Suprapubic skin (tissue), 4 donors: ENCODE measurements around the gene PPP2R5C. TPM values are rescaled to one million over a fixed set of nuclear protein-coding genes. Genes with fewer than 3 reads are reported as not detected.
"Not testable (repeated sequence)": the region's sequence is repeated elsewhere in the genome, so short reads cannot be mapped to it uniquely, and the experiment has no call there.

Experiments used
- DNase-seq, 2 donors: peaks; one replicate each; pipeline ENCODE4 v3.0.0-alpha.2; 2019; ENCODE audit warnings: low spot score in 2 of 2
- H3K27ac ChIP-seq: fragments of 200-600 bp; sonication (generic); one replicate; pipeline ENCODE4 v1.5.1; 2019
- H3K27me3 ChIP-seq: fragments of 200-600 bp; sonication (generic); one replicate; pipeline ENCODE4 v1.5.1; 2019
- H3K36me3 ChIP-seq: fragments of 200-600 bp; sonication (generic); one replicate; pipeline ENCODE4 v1.5.1; 2019
- H3K4me1 ChIP-seq: fragments of 200-600 bp; sonication (generic); one replicate; pipeline ENCODE4 v1.5.1; 2019
- H3K4me3 ChIP-seq: fragments of 200-600 bp; sonication (generic); one replicate; pipeline ENCODE4 v1.5.1; 2019; ENCODE audit warnings: mild to moderate bottlenecking
- H3K9me3 ChIP-seq: fragments of 200-600 bp; sonication (generic); one replicate; pipeline ENCODE4 v1.5.1; 2019
- CTCF ChIP-seq, 2 donors: fragments of 200-600 bp in 1 of 2; fragments of 450-650 bp in 1 of 2; sonication (generic) in 1 of 2; IDR thresholded peaks; one replicate each; pipeline ENCODE4 v1.5.1; 2016 to 2019; ENCODE audit warnings: antibody characterized with exemption in 2 of 2, mild to moderate bottlenecking in 1 of 2, moderate library complexity in 1 of 2
- EP300 ChIP-seq: sonication (generic); formaldehyde crosslinking; IDR thresholded peaks from one replicate; pipeline ENCODE4 v1.6.1; 2017; ENCODE audit warnings: antibody characterized with exemption
- POLR2A ChIP-seq, 2 donors: fragments of 450-650 bp; IDR thresholded peaks; one replicate each; pipeline ENCODE4 v1.6.1; 2017; ENCODE audit warnings: antibody characterized with exemption in 2 of 2, mild to moderate bottlenecking in 2 of 2, moderate library complexity in 2 of 2
- POLR2AphosphoS5 ChIP-seq, 3 donors: sonication (generic); formaldehyde crosslinking; IDR thresholded peaks; one replicate each; pipeline ENCODE4 v1.6.1; 2017; ENCODE audit warnings: antibody characterized with exemption in 3 of 3
- WGBS: methylation state at CpG from one replicate; pipeline ENCODE4 v1.1.5; 2018; 5-methylcytosine and 5-hydroxymethylcytosine counted together
- total RNA-seq, 4 donors: library from RNA; depleted of rRNA; stranded (reverse); fragments of >200 nt; gene quantifications; one replicate each; pipeline ENCODE4 v1.1.0, GENCODE V29; 2016

Gene PPP2R5C
- total RNA-seq, 4 donors from 2014 or later = 104 to 149 (median 119) TPM

DNA sequence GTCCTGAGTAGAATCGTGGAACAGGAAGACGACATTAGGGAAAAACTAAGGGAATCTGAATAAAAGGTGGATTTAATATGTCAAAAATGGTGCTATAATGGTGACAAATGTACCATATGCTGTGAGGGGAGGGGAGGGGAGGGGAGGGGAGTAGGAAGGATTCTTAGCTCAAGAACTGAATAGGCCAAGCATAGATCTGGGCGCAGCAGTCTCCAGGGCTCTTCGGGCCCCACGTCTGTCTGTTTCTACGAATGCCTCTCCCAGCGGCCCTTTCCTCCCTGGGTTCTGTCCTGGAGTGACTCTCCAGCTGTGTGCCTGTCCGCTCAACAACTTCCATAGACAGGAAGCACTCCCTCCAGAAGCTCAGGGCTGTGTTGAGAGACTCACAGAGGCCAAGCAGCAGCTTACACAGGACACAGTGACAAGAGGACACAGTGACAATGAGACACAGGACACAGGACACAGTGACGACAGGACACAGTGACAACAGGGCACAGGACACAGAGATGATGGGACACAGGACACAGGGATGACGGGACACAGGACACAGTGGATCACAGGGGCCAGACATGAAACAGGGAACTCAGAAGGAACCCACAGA lies 42.4 kb upstream of the PPP2R5C start:
- Histone ChIP-seq H3K27me3 (no peaks in the 10 kb centered on the region), H3K4me1 (peaks cover 4% of the 10 kb centered on the region), H3K36me3 (no peaks in the 10 kb centered on the region), H3K9me3 (no peaks in the 10 kb centered on the region), H3K4me3 (no peak overlapping the region), H3K27ac (peak overlapping the region; percentile 14)
- WGBS = 82% methylated on average over 10 of the region's 10 CpGs
- TF ChIP-seq CTCF (IDR thresholded peaks at IDR 0.05) (no peak), POLR2A (IDR thresholded peaks at IDR 0.05) (no peak), POLR2AphosphoS5 (IDR thresholded peaks at IDR 0.05) (no peak), EP300 (no peak)
- DNase-seq = peak; percentile 40 to 48

GRCh38 chr14:101719708-101720107 lies 41.8 kb upstream of the PPP2R5C start:
- peak overlapping the region; percentile 14 for H3K27ac ChIP-seq

DNA sequence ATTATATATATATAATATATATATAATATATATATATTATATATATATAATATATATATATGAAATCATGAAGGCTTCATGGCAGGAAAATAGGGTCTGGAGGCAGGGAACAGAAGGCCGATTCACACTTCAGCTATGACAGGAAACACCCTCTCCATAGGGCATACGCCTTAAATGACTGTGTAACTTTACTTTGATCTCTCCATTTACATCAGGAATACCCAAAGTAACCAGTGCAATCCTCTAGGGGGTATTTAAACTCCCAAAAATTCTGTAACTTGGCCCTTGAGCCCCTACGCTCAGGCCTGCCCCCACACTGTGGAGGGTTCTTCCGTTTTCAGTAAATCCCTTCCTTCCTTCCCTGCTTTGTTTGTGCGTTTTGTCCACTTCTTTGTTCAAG lies 40.4 kb upstream of the PPP2R5C start:
- H3K27me3 ChIP-seq = no peaks in the 10 kb centered on the region
- no peak overlapping the region for H3K4me3 ChIP-seq
- H3K9me3 ChIP-seq = no peaks in the 10 kb centered on the region
- 85% methylated on average over 5 of the region's 5 CpGs for WGBS
- peaks cover 4% of the 10 kb centered on the region for H3K4me1 ChIP-seq
- peak overlapping the region; percentile 48 for H3K27ac ChIP-seq
- peak in 1 of 2 donors; percentile 12 for DNase-seq
- TF ChIP-seq EP300 = no peak
- no peak for TF ChIP-seq CTCF (IDR thresholded peaks at IDR 0.05)
- no peak for TF ChIP-seq POLR2A (IDR thresholded peaks at IDR 0.05)
- no peaks in the 10 kb centered on the region for H3K36me3 ChIP-seq

More at GRCh38 chr14:101719708-101720107, 41.8 kb upstream of the PPP2R5C start:
- H3K36me3 ChIP-seq = no peaks in the 10 kb centered on the region
- WGBS = 71% methylated on average over 8 of the region's 8 CpGs
- TF ChIP-seq EP300 (no peak), CTCF (IDR thresholded peaks at IDR 0.05) (no peak), POLR2A (IDR thresholded peaks at IDR 0.05) (no peak), POLR2AphosphoS5 (IDR thresholded peaks at IDR 0.05) (no peak)
- no peaks in the 10 kb centered on the region for H3K9me3 ChIP-seq
- peaks cover 4% of the 10 kb centered on the region for H3K4me1 ChIP-seq
- peak; percentile 40 to 65 for DNase-seq
- H3K4me3 ChIP-seq = no peak overlapping the region
- no peaks in the 10 kb centered on the region for H3K27me3 ChIP-seq

DNA sequence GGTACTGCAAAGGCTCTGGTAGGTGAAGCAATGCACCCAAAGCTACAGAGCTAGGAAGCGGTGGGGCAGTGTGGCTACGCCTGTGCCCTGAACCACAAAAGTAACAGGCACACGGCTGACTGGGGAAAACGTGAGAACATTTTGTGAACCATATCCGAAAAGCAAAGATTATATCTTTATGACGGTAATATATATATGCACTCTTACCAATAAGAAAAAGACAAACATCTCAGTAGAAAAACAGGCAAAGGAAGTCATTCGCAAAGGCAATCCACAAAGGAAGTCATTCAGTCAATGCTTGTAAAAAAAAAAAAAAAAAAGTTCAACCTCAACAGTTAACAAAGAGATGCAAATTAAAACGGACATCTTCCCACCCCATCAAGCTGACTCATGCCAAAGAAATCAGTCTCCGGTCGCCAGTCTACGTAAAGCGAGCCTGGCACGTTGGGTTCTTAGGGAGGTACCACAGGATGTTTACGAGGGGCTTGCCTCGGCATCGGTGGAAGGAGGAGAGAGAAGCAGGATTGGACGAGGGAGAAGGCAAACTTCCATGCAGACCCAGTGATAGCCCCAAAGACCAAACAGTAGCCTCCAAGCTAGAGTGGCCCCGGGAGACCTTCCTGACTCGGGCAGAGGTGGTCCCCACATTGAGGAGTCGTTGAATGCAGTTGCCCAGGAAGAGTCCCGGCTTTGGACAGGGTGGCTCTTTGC lies 39.4 kb upstream of the PPP2R5C start:
- H3K4me3 ChIP-seq = no peak overlapping the region
- H3K4me1 ChIP-seq = peaks cover 4% of the 10 kb centered on the region
- H3K9me3 ChIP-seq = no peaks in the 10 kb centered on the region
- peak in 1 of 2 donors; percentile 20 for TF ChIP-seq POLR2A (IDR thresholded peaks at IDR 0.05)
- TF ChIP-seq EP300 = no peak
- TF ChIP-seq POLR2AphosphoS5 (IDR thresholded peaks at IDR 0.05) = peak in 1 of 3 donors; percentile 9
- peak overlapping the region; percentile 76 for H3K27ac ChIP-seq
- H3K27me3 ChIP-seq = no peaks in the 10 kb centered on the region
- 39% methylated on average over 21 of the region's 21 CpGs for WGBS
- no peaks in the 10 kb centered on the region for H3K36me3 ChIP-seq
- DNase-seq = peak; percentile 70 to 76

DNA sequence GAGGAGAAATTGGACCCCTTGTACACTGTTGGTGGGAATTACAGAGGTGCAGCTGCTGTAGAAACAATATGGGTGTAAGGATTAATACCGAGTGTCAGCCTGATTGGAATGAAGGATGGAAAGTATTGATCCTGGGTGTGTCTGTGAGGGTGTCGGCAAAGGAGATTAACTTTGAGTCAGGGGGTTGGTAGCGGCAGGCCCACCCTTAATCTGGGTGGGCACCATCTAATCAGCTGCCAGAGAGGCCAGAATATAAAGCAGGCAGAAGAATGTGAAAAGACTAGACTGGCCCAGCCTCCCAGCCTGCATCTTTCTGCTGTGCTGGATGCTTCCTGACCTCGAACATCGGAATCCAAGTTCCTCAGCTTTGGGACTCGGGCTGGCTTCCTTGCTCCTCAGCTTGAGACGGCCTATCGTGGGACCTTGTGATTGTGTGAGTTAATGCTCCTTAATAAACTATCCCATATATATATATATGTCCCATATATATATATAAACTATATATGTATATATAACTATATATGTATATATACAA lies 38.4 kb upstream of the PPP2R5C start:
- TF ChIP-seq POLR2AphosphoS5 (IDR thresholded peaks at IDR 0.05) = no peak
- no peak for TF ChIP-seq CTCF (IDR thresholded peaks at IDR 0.05)
- TF ChIP-seq EP300 = no peak
- TF ChIP-seq POLR2A (IDR thresholded peaks at IDR 0.05) = no peak
- Histone ChIP-seq H3K4me1 (peaks cover 4% of the 10 kb centered on the region), H3K27me3 (no peaks in the 10 kb centered on the region), H3K27ac (no peak overlapping the region), H3K36me3 (no peaks in the 10 kb centered on the region), H3K4me3 (no peak overlapping the region), H3K9me3 (no peaks in the 10 kb centered on the region)
- WGBS = 80% methylated on average over 8 of the region's 8 CpGs
- peak; percentile 18 to 53 for DNase-seq

GRCh38 chr14:101725652-101726051 lies 35.9 kb upstream of the PPP2R5C start:
- peak; percentile 35 to 38 for DNase-seq
- not testable (repeated sequence) for H3K27me3 ChIP-seq, H3K36me3 ChIP-seq, H3K4me3 ChIP-seq, H3K4me1 ChIP-seq, H3K9me3 ChIP-seq, H3K27ac ChIP-seq
- WGBS = 92% methylated on average over 7 of the region's 7 CpGs
